HepG2 (cell line): Measurements from ENCODE around the gene SRSF10. TPM values are rescaled to one million over a fixed set of nuclear protein-coding genes. Genes with fewer than 3 reads are reported as not detected.
A peak's percentile ranks its signal among the peaks of the same experiment; 100 is the strongest.

Source experiments
- ATF4 ChIP-seq, 2 experiments: fragments of 450-650 bp in 1 of 2; sonication (generic) in 1 of 2; formaldehyde crosslinking; IDR thresholded peaks; 2 replicates each; pipeline versions ENCODE4 v1.5.0 to v1.8.0; 2020 to 2022; ENCODE audit warnings: mild to moderate bottlenecking in 1 of 2, missing genetic modification reagents in 1 of 2
- CREM ChIP-seq, 2 experiments: sonication (generic) in 1 of 2; formaldehyde crosslinking in 1 of 2; IDR thresholded peaks; 2 replicates each; pipeline versions ENCODE4 v1.4.0 to v1.6.1; 2016 to 2020; ENCODE audit warnings: antibody characterized with exemption in 1 of 2, mild to moderate bottlenecking in 1 of 2, missing genetic modification reagents in 1 of 2
- HDAC2 ChIP-seq: sonication (generic); formaldehyde crosslinking; IDR thresholded peaks from 2 replicates; pipeline ENCODE4 v1.4.0; 2020; ENCODE audit warnings: missing genetic modification reagents
- HNRNPLL ChIP-seq: fragments of 200-400 bp; formaldehyde crosslinking; IDR thresholded peaks from 2 replicates; pipeline ENCODE4 v1.6.1; 2017; ENCODE audit warnings: mild to moderate bottlenecking, low read depth, low read length; ENCODE audit not compliant: poor library complexity, severe bottlenecking
- IRF1 ChIP-seq: sonication (generic); formaldehyde crosslinking; IDR thresholded peaks from 2 replicates; pipeline ENCODE4 v1.4.0; 2020; ENCODE audit warnings: low read depth, mild to moderate bottlenecking, missing genetic modification reagents
- JUN ChIP-seq: sonication (generic); formaldehyde crosslinking; IDR thresholded peaks from 2 replicates; pipeline ENCODE4 v1.4.0; 2020; ENCODE audit warnings: mild to moderate bottlenecking, missing genetic modification reagents
- KAT7 ChIP-seq: IDR thresholded peaks from 2 replicates; pipeline ENCODE4 v1.6.1; 2018; ENCODE audit warnings: borderline replicate concordance, missing compliant biosample characterization
- NKX3-1 ChIP-seq: sonication (generic); formaldehyde crosslinking; IDR thresholded peaks from 2 replicates; pipeline ENCODE4 v1.5.0; 2020; ENCODE audit warnings: missing genetic modification reagents
- PHF5A ChIP-seq: IDR thresholded peaks from one replicate; pipeline ENCODE4 v1.6.1; 2018; ENCODE audit warnings: low read depth, missing genetic modification reagents; ENCODE audit not compliant: unreplicated experiment
- PLSCR1 ChIP-seq: sonication (generic); formaldehyde crosslinking; IDR thresholded peaks from 2 replicates; pipeline ENCODE4 v1.5.0; 2020; ENCODE audit warnings: missing genetic modification reagents, mild to moderate bottlenecking, borderline replicate concordance
- POLR2AphosphoS5 ChIP-seq: IDR thresholded peaks from 2 replicates; pipeline ENCODE4 v1.6.1; 2012; ENCODE audit warnings: low read depth, low read length
- PREB ChIP-seq: sonication (generic); formaldehyde crosslinking; IDR thresholded peaks from 2 replicates; pipeline ENCODE4 v1.4.0; 2020; ENCODE audit warnings: missing genetic modification reagents
- ZFY ChIP-seq: sonication (generic); formaldehyde crosslinking; IDR thresholded peaks from 2 replicates; pipeline ENCODE4 v1.4.0; 2020; ENCODE audit warnings: missing genetic modification reagents
- ZGPAT ChIP-seq: IDR thresholded peaks from 2 replicates; pipeline ENCODE4 v1.6.1; 2016; ENCODE audit warnings: mild to moderate bottlenecking
- ZNF263 ChIP-seq: sonication (generic); formaldehyde crosslinking; IDR thresholded peaks from 2 replicates; pipeline ENCODE4 v1.4.0; 2020; ENCODE audit warnings: missing genetic modification reagents
- ZNF264 ChIP-seq: sonication (generic); formaldehyde crosslinking; IDR thresholded peaks from 2 replicates; pipeline ENCODE4 v1.4.0; 2020; ENCODE audit warnings: missing genetic modification reagents
- ZNF275 ChIP-seq: sonication (generic); formaldehyde crosslinking; IDR thresholded peaks from 2 replicates; pipeline ENCODE4 v1.8.0; 2022; ENCODE audit warnings: missing genetic modification reagents, mild to moderate bottlenecking, inconsistent platforms, borderline replicate concordance
- ZNF44 ChIP-seq: sonication (generic); formaldehyde crosslinking; IDR thresholded peaks from 2 replicates; pipeline ENCODE4 v1.5.1; 2020; ENCODE audit warnings: mild to moderate bottlenecking, missing genetic modification reagents
- ZNF530 ChIP-seq: sonication (generic); formaldehyde crosslinking; IDR thresholded peaks from 2 replicates; pipeline ENCODE4 v1.5.0; 2020; ENCODE audit warnings: low read depth, mild to moderate bottlenecking, missing genetic modification reagents
- ZNF552 ChIP-seq: sonication (generic); formaldehyde crosslinking; IDR thresholded peaks from 2 replicates; pipeline ENCODE4 v1.9.0; 2022; ENCODE audit warnings: missing genetic modification reagents, mild to moderate bottlenecking, borderline replicate concordance
- polyA plus RNA-seq, 8 experiments: library from polyadenylated mRNA; depleted of rRNA in 3 of 8; stranded (reverse) in 7 of 8; unstranded in 1 of 8; fragments of >200 nt; fragmentation: Illumina TruSeq in 4 of 8; extraction: Trizol in 4 of 8; gene quantifications; 2 replicates each; pipeline versions ENCODE4 v1.2.1 to v1.2.3, GENCODE V29; 2011 to 2016; ENCODE audit warnings: low read depth in 4 of 8, missing spikeins in 1 of 8, mixed read lengths in 1 of 8; ENCODE audit not compliant: insufficient read depth in 1 of 8
- total RNA-seq, 5 experiments: library from RNA; depleted of rRNA; stranded (reverse); fragments of >200 nt; fragmentation: Illumina TruSeq; extraction: Trizol; gene quantifications; 2 replicates each; pipeline ENCODE4 v1.2.3, GENCODE V29; 2016; ENCODE audit warnings: low read depth in 1 of 5

Gene SRSF10
- total and polyA plus RNA-seq, 2 of the 13 experiments (the other 11 are each of a cell fraction or from before 2014, with no cell fraction given) = 126 to 186 TPM

GRCh38 chr1:23959461-23960290, 20.5 kb downstream of the SRSF10 start, which contains the start of gene PNRC2 (continued):
- TF ChIP-seq NKX3-1 (peak; percentile 73; the same call in 1 of the 2 replicates), POLR2AphosphoS5 (peak; percentile 97), ATF4 (CRISPR knock-in tag; IDR thresholded peaks at IDR 0.05) (no peak), HNRNPLL (peak; percentile 78), ZNF530 (CRISPR knock-in tag) (no peak), PHF5A (CRISPR knock-in tag) (no peak), ZNF264 (CRISPR knock-in tag) (peak; percentile 59; the same call in 1 of the 2 replicates), KAT7 (CRISPR knock-in tag) (peak; percentile 94), PREB (no peak), PLSCR1 (no peak), ZFY (CRISPR knock-in tag) (peak; percentile 83), ZNF275 (CRISPR knock-in tag) (0 out of 2 replicates have a peak, but pooled peaks have one; percentile 33), JUN (CRISPR knock-in tag) (0 out of 2 replicates have a peak, but pooled peaks have one; percentile 51), IRF1 (CRISPR knock-in tag) (peak; percentile 21; the same call in 1 of the 2 replicates), CREM (IDR thresholded peaks at IDR 0.05) (no peak), CREM (CRISPR knock-in tag; IDR thresholded peaks at IDR 0.05) (no peak), HDAC2 (CRISPR knock-in tag) (peak; percentile 44), ZNF552 (CRISPR knock-in tag) (no peak; the same call in 1 of the 2 replicates), ZNF263 (no peak), ZNF44 (no peak), ZGPAT (CRISPR knock-in tag) (peak; percentile 90)
